DND-41 (cell line): ENCODE measurements around the gene USP12.
"Not testable (repeated sequence)": the region's sequence is repeated elsewhere in the genome, so short reads cannot be mapped to it uniquely, and the experiment has no call there.

ENCODE experiments used
- ATAC-seq: fragments of 200-7000 bp; cut with Tn5 transposase; 3 replicates; pipeline ENCODE4 v1.9.1; 2021; ENCODE audit warnings: low read depth; ENCODE audit not compliant: insufficient read depth
- DNase-seq: peaks from one replicate; pipeline ENCODE4 v3.0.0-alpha.2; 2020
- H2AFZ ChIP-seq: 2 replicates; pipeline ENCODE4 v1.6.0; 2012; ENCODE audit warnings: low read depth, low read length
- H3K27ac ChIP-seq: 2 replicates; pipeline ENCODE4 v1.5.1; 2012; ENCODE audit warnings: low read length, inconsistent platforms
- H3K27me3 ChIP-seq: fragments of 200-600 bp; sonication (generic); 2 replicates; pipeline ENCODE4 v1.6.0; 2012; ENCODE audit warnings: low read length, mild to moderate bottlenecking, inconsistent platforms; ENCODE audit not compliant: insufficient read depth, poor library complexity
- H3K36me3 ChIP-seq: 2 replicates; pipeline ENCODE4 v1.5.1; 2012; ENCODE audit warnings: low read length, inconsistent platforms; ENCODE audit not compliant: insufficient read depth
- H3K4me1 ChIP-seq: 2 replicates; pipeline ENCODE4 v1.5.1; 2012; ENCODE audit warnings: mild to moderate bottlenecking, low read length; ENCODE audit not compliant: insufficient read depth
- H3K4me2 ChIP-seq: 2 replicates; pipeline ENCODE4 v1.6.0; 2012; ENCODE audit warnings: mild to moderate bottlenecking, moderate library complexity, low read length, inconsistent platforms; ENCODE audit not compliant: insufficient read depth
- H3K4me3 ChIP-seq, 2 experiments: fragments of 200-600 bp in 1 of 2; shearing (Covaris generic) in 1 of 2; 2 replicates each; pipeline ENCODE4 v1.5.1; 2012 to 2016; ENCODE audit warnings: inconsistent platforms in 2 of 2, low read length in 2 of 2, mild to moderate bottlenecking in 2 of 2, low read depth in 1 of 2, moderate library complexity in 1 of 2
- H3K79me2 ChIP-seq: 2 replicates; pipeline ENCODE4 v1.6.0; 2012; ENCODE audit warnings: low read length, inconsistent platforms; ENCODE audit not compliant: insufficient read depth
- H3K9ac ChIP-seq: 2 replicates; pipeline ENCODE4 v1.6.0; 2012; ENCODE audit warnings: low read depth, mild to moderate bottlenecking, inconsistent platforms, low read length, moderate library complexity
- H3K9me3 ChIP-seq: 2 replicates; pipeline ENCODE4 v1.5.1; 2012; ENCODE audit warnings: low read length, moderate library complexity, mild to moderate bottlenecking, inconsistent platforms; ENCODE audit not compliant: insufficient read depth, severe bottlenecking
- H4K20me1 ChIP-seq: 2 replicates; pipeline ENCODE4 v1.6.0; 2012; ENCODE audit warnings: low read length; ENCODE audit not compliant: insufficient read depth
- CTCF ChIP-seq: IDR thresholded peaks from 2 replicates; pipeline ENCODE4 v1.5.1; 2012; ENCODE audit warnings: borderline replicate concordance, low read length, moderate library complexity, mild to moderate bottlenecking; ENCODE audit not compliant: poor library complexity, severe bottlenecking; ENCODE audit errors: extremely low read depth
- EZH2 ChIP-seq: IDR thresholded peaks from 3 replicates; pipeline ENCODE4 v1.6.1; 2012; ENCODE audit warnings: borderline replicate concordance, low read depth, mild to moderate bottlenecking, moderate library complexity, low read length, inconsistent platforms; ENCODE audit not compliant: severe bottlenecking

The USP12 gene

GRCh38 chr13:27194209-27194608 lies 22.6 kb upstream of the USP12 start:
- H3K9me3 ChIP-seq = no peaks in the 10 kb centered on the region
- H4K20me1 ChIP-seq = no peaks in the 10 kb centered on the region
- no peak overlapping the region for H3K4me2 ChIP-seq
- H3K4me1 ChIP-seq = no peaks in the 10 kb centered on the region
- no peak overlapping the region for H3K4me3 ChIP-seq
- ATAC-seq = no peak
- H3K9ac ChIP-seq = no peak overlapping the region
- DNase-seq = no peak
- no peaks in the 10 kb centered on the region for H3K36me3 ChIP-seq
- no peaks in the 10 kb centered on the region for H3K79me2 ChIP-seq
- H3K27me3 ChIP-seq = peaks cover 16% of the 10 kb centered on the region
- H2AFZ ChIP-seq = no peak overlapping the region
- TF ChIP-seq EZH2 = no peak
- no peak for TF ChIP-seq CTCF
- H3K27ac ChIP-seq = no peak overlapping the region

GRCh38 chr13:27193496-27193895 lies 21.9 kb upstream of the USP12 start:
- no peaks in the 10 kb centered on the region for H4K20me1 ChIP-seq
- H3K27me3 ChIP-seq = peaks cover 16% of the 10 kb centered on the region
- H3K27ac ChIP-seq = no peak overlapping the region
- no peak for DNase-seq
- H3K4me3 ChIP-seq = no peak overlapping the region
- no peak overlapping the region for H3K9ac ChIP-seq
- TF ChIP-seq CTCF (no peak), EZH2 (no peak)
- H3K4me2 ChIP-seq = no peak overlapping the region
- H3K36me3 ChIP-seq = no peaks in the 10 kb centered on the region
- no peaks in the 10 kb centered on the region for H3K79me2 ChIP-seq
- no peaks in the 10 kb centered on the region for H3K4me1 ChIP-seq
- H2AFZ ChIP-seq = no peak overlapping the region
- ATAC-seq = no peak
- no peaks in the 10 kb centered on the region for H3K9me3 ChIP-seq

- H3K9ac ChIP-seq = no peak overlapping the region
- no peak overlapping the region for H3K4me2 ChIP-seq
- ATAC-seq (no peak), DNase-seq (no peak)
- H3K36me3 ChIP-seq = no peaks in the 10 kb centered on the region
- no peaks in the 10 kb centered on the region for H3K9me3 ChIP-seq
- TF ChIP-seq EZH2 (no peak), CTCF (no peak)
- no peaks in the 10 kb centered on the region for H3K79me2 ChIP-seq
- peaks cover 16% of the 10 kb centered on the region for H3K27me3 ChIP-seq
- no peak overlapping the region for H2AFZ ChIP-seq
- no peak overlapping the region for H3K27ac ChIP-seq
- H4K20me1 ChIP-seq = no peaks in the 10 kb centered on the region
- H3K4me1 ChIP-seq = no peaks in the 10 kb centered on the region
- no peak overlapping the region for H3K4me3 ChIP-seq
Observed at GRCh38 chr13:27192973-27193372, 21.4 kb upstream of the USP12 start.

- ATAC-seq, H3K4me1 ChIP-seq, H3K27ac ChIP-seq, H3K9me3 ChIP-seq, DNase-seq, H3K9ac ChIP-seq, H4K20me1 ChIP-seq, H3K4me3 ChIP-seq, H2AFZ ChIP-seq, H3K79me2 ChIP-seq, H3K4me2 ChIP-seq, H3K36me3 ChIP-seq: not testable (repeated sequence)
- peaks cover 12% of the 10 kb centered on the region for H3K27me3 ChIP-seq
Observed at GRCh38 chr13:27192367-27192766, 20.8 kb upstream of the USP12 start.
